ENCODE measurements around the gene C6orf89.
"Not testable (repeated sequence)": the region's sequence is repeated elsewhere in the genome, so short reads cannot be mapped to it uniquely, and the experiment has no call there.

Gene C6orf89

GRCh38 chr6:36947570-36948351 lies 62.0 kb downstream of the C6orf89 start:
- peak in 1 of 2 donors; percentile 16 for DNase-seq (ENCODE audit: low read depth in 2 of 2)

- not testable (repeated sequence) for DNase-seq (ENCODE audit: low read depth in 2 of 2)
Measured at GRCh38 chr6:36949076-36949475, 63.3 kb downstream of the C6orf89 start.

- no peak for DNase-seq (ENCODE audit: low read depth in 2 of 2)
Measured at GRCh38 chr6:36949636-36950035, 63.9 kb downstream of the C6orf89 start.

- no peak for DNase-seq (ENCODE audit: low read depth in 2 of 2)
Measured at GRCh38 chr6:36953931-36954261, 68.1 kb downstream of the C6orf89 start.

- no peak for DNase-seq (ENCODE audit: low read depth in 2 of 2)
Measured at GRCh38 chr6:36954262-36954931, 68.6 kb downstream of the C6orf89 start, which contains the start of gene PI16. PI16 (plus strand) TSS chr6:36954738; CDS start chr6:36954761, 23 bp downstream.

- no peak for DNase-seq (ENCODE audit: low read depth in 2 of 2)
Measured at GRCh38 chr6:36955136-36955535, 69.4 kb downstream of the C6orf89 start.

- DNase-seq (ENCODE audit: low read depth in 2 of 2) = no peak
Measured at GRCh38 chr6:36955671-36956445, 70.1 kb downstream of the C6orf89 start.

GRCh38 chr6:36956446-36956820 lies 70.7 kb downstream of the C6orf89 start:
- DNase-seq (ENCODE audit: low read depth in 2 of 2) = no peak

GRCh38 chr6:36957773-36958271 lies 72.1 kb downstream of the C6orf89 start:
- DNase-seq (ENCODE audit: low read depth in 2 of 2) = no peak

GRCh38 chr6:36958775-36959554 lies 73.2 kb downstream of the C6orf89 start:
- no peak for DNase-seq (ENCODE audit: low read depth in 2 of 2)

- no peak for DNase-seq (ENCODE audit: low read depth in 2 of 2)
Measured at GRCh38 chr6:36959555-36960250, 74.0 kb downstream of the C6orf89 start.

GRCh38 chr6:36961441-36962435 lies 76.0 kb downstream of the C6orf89 start:
- no peak for DNase-seq (ENCODE audit: low read depth in 2 of 2)

- peak; percentile 37 to 61 for DNase-seq (ENCODE audit: low read depth in 2 of 2)
Measured at GRCh38 chr6:36962874-36963273, 77.1 kb downstream of the C6orf89 start.

- DNase-seq (ENCODE audit: low read depth in 2 of 2) = no peak
Measured at GRCh38 chr6:36963451-36964290, 77.9 kb downstream of the C6orf89 start.

GRCh38 chr6:36964349-36964748 lies 78.6 kb downstream of the C6orf89 start:
- DNase-seq (ENCODE audit: low read depth in 2 of 2) = no peak

- no peak for DNase-seq (ENCODE audit: low read depth in 2 of 2)
Measured at GRCh38 chr6:36964908-36965307, 79.2 kb downstream of the C6orf89 start.

GRCh38 chr6:36967301-36967700 lies 81.5 kb downstream of the C6orf89 start:
- no peak for DNase-seq (ENCODE audit: low read depth in 2 of 2)

GRCh38 chr6:36967757-36968156 lies 82.0 kb downstream of the C6orf89 start:
- no peak for DNase-seq (ENCODE audit: low read depth in 2 of 2)
